Common myeloid progenitor, CD34-positive (primary cell): ENCODE data around the gene SERTAD3.
A peak's percentile ranks its signal among the peaks of the same experiment; 100 is the strongest.
"Not testable (repeated sequence)": the region's sequence is repeated elsewhere in the genome, so short reads cannot be mapped to it uniquely, and the experiment has no call there.

ENCODE experiments used
- CTCF ChIA-PET: fragments of 350-600 bp; sonication (Branson Sonifier 250); formaldehyde crosslinking; loops from one replicate; lab custom pipeline; 2021; ENCODE audit warnings: antibody characterized with exemption; lab: Charles Lee
- POLR2A ChIA-PET: fragments of 350-600 bp; sonication (Branson Sonifier 250); formaldehyde crosslinking; loops from one replicate; lab custom pipeline; 2021; ENCODE audit warnings: antibody characterized with exemption; lab: Charles Lee
- DNase-seq, 3 donors: peaks; one replicate each; pipeline versions ENCODE4 v3.0.0 to v3.0.0-alpha.2; 2013
- H3K27ac ChIP-seq, 2 experiments: 1 replicate in 1 of 2; 2 replicates in 1 of 2; pipeline ENCODE4 v1.7.0; 2013; ENCODE audit warnings: inconsistent platforms in 2 of 2, low read length in 2 of 2, mild to moderate bottlenecking in 2 of 2, low read depth in 1 of 2, moderate library complexity in 1 of 2; ENCODE audit not compliant: severe bottlenecking in 2 of 2, insufficient read depth in 1 of 2, poor library complexity in 1 of 2
- H3K27me3 ChIP-seq, 5 experiments: replicated peaks in 2 of 5; 1 replicate in 3 of 5; 2 replicates in 2 of 5; pipeline versions ENCODE4 v1.6.1 to v1.7.0; 2013; ENCODE audit warnings: low read length in 4 of 5, mild to moderate bottlenecking in 2 of 5, moderate library complexity in 2 of 5, inconsistent platforms in 1 of 5; ENCODE audit not compliant: insufficient read depth in 5 of 5, control insufficient read depth in 4 of 5
- H3K36me3 ChIP-seq, 4 experiments: 1 replicate in 2 of 4; 2 replicates in 2 of 4; pipeline versions ENCODE4 v1.6.1 to v1.7.0; 2013; ENCODE audit warnings: low read length in 3 of 4, control low read depth in 1 of 4, mild to moderate bottlenecking in 1 of 4; ENCODE audit not compliant: control insufficient read depth in 4 of 4, insufficient read depth in 4 of 4
- H3K4me1 ChIP-seq, 4 experiments: 1 replicate in 3 of 4; 2 replicates in 1 of 4; pipeline versions ENCODE4 v1.6.1 to v1.7.1; 2013; ENCODE audit warnings: low read length in 3 of 4, mild to moderate bottlenecking in 3 of 4, control low read depth in 1 of 4, inconsistent platforms in 1 of 4, moderate library complexity in 1 of 4; ENCODE audit not compliant: control insufficient read depth in 4 of 4, insufficient read depth in 4 of 4; ENCODE audit errors: control extremely low read depth in 1 of 4
- H3K4me3 ChIP-seq, 7 experiments: 1 replicate in 4 of 7; 2 replicates in 3 of 7; pipeline versions ENCODE4 v1.5.1 to v1.7.0; 2013; ENCODE audit warnings: mild to moderate bottlenecking in 7 of 7, low read length in 6 of 7, moderate library complexity in 6 of 7, inconsistent platforms in 2 of 7, low read depth in 2 of 7, control low read depth in 1 of 7; ENCODE audit not compliant: insufficient read depth in 4 of 7, control insufficient read depth in 1 of 7; ENCODE audit errors: extremely low read depth in 1 of 7
- H3K9me3 ChIP-seq, 5 experiments: 1 replicate in 4 of 5; 2 replicates in 1 of 5; pipeline versions ENCODE4 v1.6.1 to v1.7.1; 2013; ENCODE audit warnings: low read length in 4 of 5, mild to moderate bottlenecking in 2 of 5, inconsistent platforms in 1 of 5, low read depth in 1 of 5, moderate library complexity in 1 of 5; ENCODE audit not compliant: control insufficient read depth in 4 of 5, insufficient read depth in 2 of 5; ENCODE audit errors: control extremely low read depth in 1 of 5
- WGBS: methylation state at CpG from one replicate; pipeline ENCODE4 v1.1.5; 2013; ENCODE audit not compliant: insufficient coverage; 5-methylcytosine and 5-hydroxymethylcytosine counted together

The SERTAD3 gene

DNA sequence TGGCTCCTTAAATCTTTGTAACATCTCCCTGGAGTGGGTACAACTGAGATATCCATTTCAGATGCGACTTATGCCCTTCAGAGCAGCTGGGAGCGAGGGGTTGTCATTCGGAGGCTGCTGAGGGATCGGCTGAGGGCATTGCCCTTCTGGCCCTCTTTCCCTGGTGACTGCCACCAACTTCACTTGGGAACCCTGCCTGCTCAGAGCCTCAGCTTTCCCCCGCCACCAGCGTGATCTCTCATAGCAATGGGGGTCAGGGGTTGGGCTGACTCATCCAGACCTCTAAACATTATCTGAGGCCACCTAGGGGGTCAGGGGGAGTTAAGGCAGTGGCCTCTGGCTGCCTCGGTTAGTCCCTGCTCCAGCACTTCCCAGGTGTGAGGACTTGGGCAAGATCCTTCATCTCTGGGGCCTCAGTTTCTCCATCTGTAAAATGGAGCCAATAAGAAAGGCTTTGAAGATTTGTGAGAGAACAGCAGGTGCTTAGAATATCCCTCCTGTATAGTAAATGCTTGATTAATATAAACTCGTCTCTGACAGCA lies 32.1 kb downstream of the SERTAD3 start:
- H3K27ac ChIP-seq: peak overlapping the region in 1 of 2 experiments; percentile 27
- H3K27me3 ChIP-seq: no peaks in the 10 kb centered on the region
- H3K36me3 ChIP-seq: no peaks in the 10 kb centered on the region
- DNase-seq: no peak
- no peaks in the 10 kb centered on the region for H3K9me3 ChIP-seq
- 100% methylated on average over 3 of the region's 8 CpGs for WGBS
- no peak overlapping the region for H3K4me3 ChIP-seq
- CTCF ChIA-PET: interaction anchor here (0.7 to 1.9 kb wide), 5 partner anchors 8 to 107 kb away, joined by 3 to 10 read pairs (median 3); no protein-coding TSS in a partner anchor
- POLR2A ChIA-PET: no interaction called here
- H3K4me1 ChIP-seq: peaks cover 5 to 78% (median 70%) of the 10 kb centered on the region in 4 experiments

DNA sequence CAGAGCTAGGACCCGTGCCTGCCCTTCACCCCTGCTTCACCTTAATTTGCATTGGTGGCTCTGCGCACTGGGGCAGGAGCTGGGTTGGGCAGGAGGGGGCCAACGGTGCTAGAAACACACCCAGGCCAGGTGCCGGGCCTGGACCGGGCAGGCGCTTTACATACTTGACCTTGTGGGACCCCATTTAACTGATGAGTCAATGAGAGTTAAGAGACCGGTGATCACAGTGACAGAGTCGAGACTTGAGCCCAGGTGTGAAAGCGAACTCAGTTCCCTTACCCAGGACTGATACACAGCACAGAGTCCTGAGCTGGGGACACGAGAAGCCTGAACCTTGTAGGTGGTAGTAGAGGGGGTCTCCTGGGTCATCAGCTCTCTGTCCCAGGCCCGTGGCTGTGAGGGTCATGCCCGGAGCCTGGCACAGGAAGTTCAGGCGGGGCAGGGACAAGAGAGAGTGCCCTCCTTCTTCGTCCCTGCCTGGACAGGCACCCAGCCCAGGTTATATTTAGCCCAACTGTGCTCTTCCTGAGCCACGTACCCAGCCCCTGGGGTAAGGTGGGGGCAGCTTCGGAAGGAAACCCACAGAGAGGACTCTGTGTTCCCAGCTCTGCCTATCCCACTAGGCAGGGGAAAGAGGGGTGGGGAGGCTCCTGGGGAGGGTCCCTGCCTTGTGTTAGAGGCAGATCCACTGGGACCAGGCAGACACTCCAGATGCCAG lies 32.9 kb downstream of the SERTAD3 start:
- ChIA-PET CTCF (interaction anchor here (1.3 to 1.9 kb wide), 3 partner anchors 9 to 24 kb away, joined by 3 to 10 read pairs (median 3); no protein-coding TSS in a partner anchor), POLR2A (interaction anchor here (0.5 to 0.9 kb wide), 2 partner anchors 63 to 99 kb away, joined by 3 to 4 read pairs; partner anchors contain the start of genes C19orf47 and PLD3)
- Histone ChIP-seq H3K9me3 (no peaks in the 10 kb centered on the region), H3K27me3 (no peaks in the 10 kb centered on the region), H3K4me3 (peak overlapping the region in 1 of 7 experiments; percentile 14), H3K4me1 (peaks cover 1 to 71% (median 64%) of the 10 kb centered on the region in 4 experiments), H3K27ac (peak overlapping the region in 1 of 2 experiments; percentile 27), H3K36me3 (no peaks in the 10 kb centered on the region)
- no peak for DNase-seq
- 33% methylated on average over 9 of the region's 16 CpGs for WGBS

DNA sequence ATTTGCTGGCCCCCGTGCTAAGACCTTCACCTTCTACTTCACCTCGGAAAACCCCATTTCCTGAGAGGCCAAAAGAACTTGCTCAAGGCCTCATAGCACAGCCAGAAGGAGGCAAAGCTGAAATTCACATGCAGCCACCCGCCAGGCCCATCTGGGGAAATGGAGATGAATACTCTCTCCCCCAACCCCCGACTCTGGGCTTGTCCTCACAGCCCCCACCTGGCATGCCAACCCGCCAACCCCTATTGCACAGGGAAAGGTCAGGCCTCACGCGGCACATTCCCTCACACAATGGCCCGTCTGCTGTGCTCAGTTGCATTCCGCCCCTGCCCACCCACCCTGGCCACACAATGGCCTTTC lies 34.1 kb downstream of the SERTAD3 start:
- peak in 2 of 3 donors; percentile 36 to 44 for DNase-seq
- ChIA-PET CTCF (interaction anchor here (2.2 kb wide), 1 partner anchor 9 kb away, joined by 8 read pairs; no protein-coding TSS in a partner anchor), POLR2A (no interaction called here)

DNA sequence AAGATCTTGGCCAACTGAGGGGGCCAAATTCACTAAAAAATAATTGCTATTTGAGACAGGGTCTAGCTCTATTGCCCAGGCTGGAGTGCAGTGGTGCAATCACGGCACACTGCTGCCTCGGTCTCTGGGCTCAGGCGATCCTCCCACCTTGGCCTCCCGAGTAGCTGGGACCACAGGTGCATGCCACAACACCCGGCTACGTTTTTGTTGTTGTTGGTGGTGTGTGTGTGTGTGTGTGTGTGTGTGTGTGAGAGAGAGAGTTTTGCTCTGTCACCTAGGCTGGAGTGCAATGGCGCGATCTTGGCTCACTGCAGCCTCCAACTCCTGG lies 35.6 kb downstream of the SERTAD3 start:
- H3K36me3 ChIP-seq, DNase-seq, H3K27ac ChIP-seq, POLR2A ChIA-PET, H3K9me3 ChIP-seq, H3K27me3 ChIP-seq, H3K4me3 ChIP-seq: not testable (repeated sequence)
- H3K4me1 ChIP-seq: peaks cover 0 to 57% (median 46%) of the 10 kb centered on the region in 4 experiments
- CTCF ChIA-PET: interaction anchor here (1.0 to 2.2 kb wide), 3 partner anchors 10 to 13 kb away, joined by 3 to 8 read pairs (median 4); no protein-coding TSS in a partner anchor
- 93% methylated on average over 5 of the region's 8 CpGs for WGBS

More for the DNA sequence above, 34.1 kb downstream of the SERTAD3 start:
- Histone ChIP-seq H3K27ac (no peak overlapping the region), H3K9me3 (no peaks in the 10 kb centered on the region), H3K4me3 (no peak overlapping the region), H3K27me3 (no peaks in the 10 kb centered on the region), H3K4me1 (peaks cover 0 to 63% (median 55%) of the 10 kb centered on the region in 4 experiments), H3K36me3 (no peaks in the 10 kb centered on the region)
- WGBS: 76% methylated on average over 4 of the region's 9 CpGs

DNA sequence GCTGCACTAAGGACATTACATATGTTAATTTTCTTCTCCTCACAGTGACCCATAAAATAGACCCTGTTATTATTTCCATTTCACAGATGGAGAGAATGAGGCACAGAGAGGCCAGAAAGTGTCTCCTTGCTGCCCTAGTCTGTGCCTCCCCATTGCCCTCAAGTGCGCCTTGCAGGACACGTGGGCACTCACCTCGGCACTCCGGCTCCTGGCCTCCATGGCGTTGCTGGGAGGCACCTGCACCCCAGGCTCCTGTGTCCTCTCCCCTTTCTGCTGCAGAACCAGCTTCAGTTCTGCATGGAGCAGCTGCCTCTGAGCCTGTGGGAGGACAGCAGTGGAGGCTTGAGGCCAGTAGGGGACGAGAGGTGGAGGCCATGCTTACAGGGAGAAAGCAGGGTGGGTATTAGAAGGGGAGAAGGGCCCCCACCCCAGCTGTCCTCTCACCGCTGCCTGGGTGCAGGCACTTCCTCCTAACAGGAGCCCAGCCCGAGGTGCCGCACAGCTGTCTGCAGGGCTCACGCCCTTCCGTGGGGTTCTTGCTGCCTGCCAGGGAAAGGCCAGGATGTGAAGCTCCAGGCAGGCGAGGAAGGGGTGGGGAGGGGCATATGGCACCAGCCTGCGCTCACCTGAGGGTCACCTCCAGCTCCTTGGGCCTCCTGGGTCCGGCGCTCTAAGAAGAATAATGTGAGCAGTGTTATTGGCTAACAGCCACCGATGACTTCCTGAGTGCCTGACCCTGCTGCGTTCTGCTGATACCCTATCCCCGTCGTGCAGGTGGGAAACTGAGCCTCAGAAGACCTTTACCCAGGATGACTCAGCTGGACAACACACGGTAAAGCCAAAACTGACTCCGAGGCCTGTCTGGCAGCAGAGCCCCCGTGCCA lies 36.2 kb downstream of the SERTAD3 start:
- no peaks in the 10 kb centered on the region for H3K27me3 ChIP-seq
- DNase-seq: peak in 2 of 3 donors; percentile 43 to 59
- peak overlapping the region in 1 of 7 experiments; percentile 20 for H3K4me3 ChIP-seq
- ChIA-PET POLR2A (interaction anchor here (1.5 kb wide), 1 partner anchor 9 kb away, joined by 4 read pairs; no protein-coding TSS in a partner anchor), CTCF (interaction anchor here (0.5 to 2.2 kb wide), 4 partner anchors 11 to 971 kb away, joined by 3 to 8 read pairs (median 4); no protein-coding TSS in a partner anchor)
- H3K4me1 ChIP-seq: peaks cover 0 to 51% (median 41%) of the 10 kb centered on the region in 4 experiments
- no peaks in the 10 kb centered on the region for H3K36me3 ChIP-seq
- no peak overlapping the region for H3K27ac ChIP-seq
- H3K9me3 ChIP-seq: no peaks in the 10 kb centered on the region
- 40% methylated on average over 21 of the region's 22 CpGs for WGBS

DNA sequence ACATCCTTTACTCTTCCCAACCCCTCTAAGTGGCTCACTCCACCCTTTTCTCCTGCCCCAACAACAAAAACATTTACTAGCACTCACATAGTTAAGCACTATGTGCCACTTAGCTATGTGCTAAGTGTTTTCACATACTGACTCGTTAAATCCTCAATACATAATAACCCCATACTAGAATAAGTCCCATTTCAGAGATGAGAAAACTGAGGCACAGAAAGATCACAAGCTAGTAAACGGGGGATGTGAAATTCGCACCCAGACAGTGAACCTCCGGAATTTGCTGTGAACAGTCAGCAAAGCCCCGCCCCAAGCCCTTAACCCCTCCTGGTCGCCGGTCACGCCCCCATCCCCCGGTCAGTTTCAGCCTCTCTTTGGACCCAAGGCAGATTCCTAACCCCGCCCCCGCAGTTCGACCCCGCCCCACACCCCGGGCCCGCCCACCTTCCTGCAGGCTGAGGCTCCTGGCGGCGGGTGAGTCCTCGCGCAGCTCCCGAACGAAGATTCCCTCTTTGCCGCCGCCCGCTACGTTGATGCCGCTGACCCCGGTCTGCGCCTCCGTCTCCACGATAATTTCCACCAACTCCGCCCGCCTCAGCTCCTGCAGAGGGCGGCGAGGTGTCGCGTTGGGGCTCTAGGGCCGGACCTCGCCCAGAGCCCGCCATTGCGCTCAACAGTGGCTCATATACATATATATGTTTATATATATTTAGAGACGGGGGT lies 40.7 kb downstream of the SERTAD3 start:
- CTCF ChIA-PET: interaction anchor here (0.7 to 2.7 kb wide), 4 partner anchors 10 to 118 kb away, joined by 3 to 14 read pairs (median 4); partner anchors contain the start of genes AKT2 and PRX
- peak overlapping the region in 1 of 2 experiments; percentile 66 for H3K27ac ChIP-seq

More for the DNA sequence above, 40.7 kb downstream of the SERTAD3 start:
- under 1% methylated on average over 20 of the region's 41 CpGs for WGBS
- H3K4me1 ChIP-seq: peaks cover 0 to 22% (median 15%) of the 10 kb centered on the region in 4 experiments
- H3K36me3 ChIP-seq: no peaks in the 10 kb centered on the region
- H3K4me3 ChIP-seq: peak overlapping the region; percentile 55 to 83 (median 68)
- no peaks in the 10 kb centered on the region for H3K27me3 ChIP-seq
- no peaks in the 10 kb centered on the region for H3K9me3 ChIP-seq
- DNase-seq: peak; percentile 87 to 94 (median 94)
- POLR2A ChIA-PET: interaction anchor here (0.7 to 0.8 kb wide), 2 partner anchors 14 to 18 kb away, joined by 3 to 5 read pairs; no protein-coding TSS in a partner anchor
